SK-N-MC (cell line): Measurements from ENCODE around the gene PRRC2B.

Source experiments
- EZH2 ChIP-seq: fragments of 200-600 bp; sonication (generic); IDR thresholded peaks from one replicate; pipeline ENCODE4 v1.6.1; 2017; ENCODE audit warnings: antibody characterized with exemption
- POLR2AphosphoS5 ChIP-seq: IDR thresholded peaks from 2 replicates; pipeline ENCODE4 v1.6.1; 2012; ENCODE audit warnings: mild to moderate bottlenecking, low read depth, low read length, borderline replicate concordance

- TF ChIP-seq POLR2AphosphoS5 (no peak), EZH2 (no peak)
These were observed 43.0 kb downstream of the PRRC2B start for GRCh38 chr9:131436865-131437271.
